LNCaP clone FGC (cell line): ENCODE results near the gene WWTR1.

Experiments
- DNase-seq: peaks from one replicate; pipeline ENCODE4 v3.0.0-alpha.2; 2011; ENCODE audit warnings: low read depth
- H3K4me3 ChIP-seq: 2 replicates; pipeline ENCODE4 v1.5.1; 2011; ENCODE audit warnings: mild to moderate bottlenecking, low read depth, low read length, control low read depth
- TF ChIP-seq, protein P1 (sequence below): IDR thresholded peaks from 2 replicates; pipeline ENCODE4 v1.5.1; 2012; ENCODE audit warnings: mild to moderate bottlenecking; ENCODE audit not compliant: control insufficient read depth, insufficient read depth; ENCODE audit errors: extremely low read depth

WWTR1 gene

DNA sequence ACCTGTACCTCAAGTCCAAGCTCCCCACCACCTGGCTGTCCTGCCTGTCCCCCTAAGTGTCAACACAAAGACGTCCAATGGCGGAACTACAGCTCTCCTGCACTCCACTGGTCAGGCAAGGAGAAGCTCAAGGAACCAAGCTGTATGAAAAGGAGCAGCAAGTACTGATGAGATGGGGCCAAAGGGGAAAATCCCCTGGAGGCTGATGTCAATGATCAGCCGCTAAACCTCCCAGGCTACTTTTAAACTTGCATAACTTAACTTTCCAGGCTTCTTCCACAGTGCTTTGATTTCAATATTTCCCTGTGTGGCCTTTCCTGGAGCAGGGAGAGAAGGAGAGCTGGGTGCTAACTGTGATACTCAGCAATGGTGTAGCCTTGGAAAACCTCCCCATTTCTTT lies 148.3 kb downstream of the WWTR1 start:
- TF ChIP-seq, protein P1, sequence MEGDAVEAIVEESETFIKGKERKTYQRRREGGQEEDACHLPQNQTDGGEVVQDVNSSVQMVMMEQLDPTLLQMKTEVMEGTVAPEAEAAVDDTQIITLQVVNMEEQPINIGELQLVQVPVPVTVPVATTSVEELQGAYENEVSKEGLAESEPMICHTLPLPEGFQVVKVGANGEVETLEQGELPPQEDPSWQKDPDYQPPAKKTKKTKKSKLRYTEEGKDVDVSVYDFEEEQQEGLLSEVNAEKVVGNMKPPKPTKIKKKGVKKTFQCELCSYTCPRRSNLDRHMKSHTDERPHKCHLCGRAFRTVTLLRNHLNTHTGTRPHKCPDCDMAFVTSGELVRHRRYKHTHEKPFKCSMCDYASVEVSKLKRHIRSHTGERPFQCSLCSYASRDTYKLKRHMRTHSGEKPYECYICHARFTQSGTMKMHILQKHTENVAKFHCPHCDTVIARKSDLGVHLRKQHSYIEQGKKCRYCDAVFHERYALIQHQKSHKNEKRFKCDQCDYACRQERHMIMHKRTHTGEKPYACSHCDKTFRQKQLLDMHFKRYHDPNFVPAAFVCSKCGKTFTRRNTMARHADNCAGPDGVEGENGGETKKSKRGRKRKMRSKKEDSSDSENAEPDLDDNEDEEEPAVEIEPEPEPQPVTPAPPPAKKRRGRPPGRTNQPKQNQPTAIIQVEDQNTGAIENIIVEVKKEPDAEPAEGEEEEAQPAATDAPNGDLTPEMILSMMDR, result no peak

GRCh38 chr3:149507491-149508324 lies 150.1 kb downstream of the WWTR1 start:
- TF ChIP-seq, protein P1, result no peak
- DNase-seq, result no peak
- no peak overlapping the region for H3K4me3 ChIP-seq

More for the DNA sequence above, 148.3 kb downstream of the WWTR1 start:
- no peak for DNase-seq
- no peak overlapping the region for H3K4me3 ChIP-seq

DNA sequence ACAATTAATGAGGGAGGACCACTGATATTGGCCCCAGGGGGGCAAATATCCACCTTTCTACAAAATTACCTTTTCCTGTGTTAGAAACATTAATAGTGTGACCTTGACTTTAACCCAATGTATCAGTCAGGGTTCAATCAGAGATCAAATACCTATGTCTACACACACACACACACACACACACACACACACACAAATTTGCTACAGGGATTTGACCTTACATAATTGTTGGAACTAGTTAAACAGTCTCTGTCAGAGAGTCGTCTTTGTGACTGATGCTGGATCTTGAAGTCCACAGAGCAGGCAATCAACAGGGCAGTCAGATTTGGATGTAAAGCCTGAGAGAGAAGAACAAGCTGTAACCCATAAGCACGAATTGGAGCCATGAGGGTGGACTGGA lies 150.9 kb downstream of the WWTR1 start:
- TF ChIP-seq, protein P1, result no peak
- no peak overlapping the region for H3K4me3 ChIP-seq
- no peak for DNase-seq

GRCh38 chr3:149506540-149506939 lies 151.3 kb downstream of the WWTR1 start:
- no peak overlapping the region for H3K4me3 ChIP-seq
- TF ChIP-seq, protein P1, result no peak
- DNase-seq, result no peak

- no peak overlapping the region for H3K4me3 ChIP-seq
- no peak for DNase-seq
- TF ChIP-seq, protein P1, result no peak
Observed at GRCh38 chr3:149502438-149502837, 155.4 kb downstream of the WWTR1 start.

GRCh38 chr3:149501524-149501923 lies 156.3 kb downstream of the WWTR1 start:
- TF ChIP-seq, protein P1, result no peak
- no peak for DNase-seq
- H3K4me3 ChIP-seq, result no peak overlapping the region
